ENCODE results near the gene CTU2.

DNA sequence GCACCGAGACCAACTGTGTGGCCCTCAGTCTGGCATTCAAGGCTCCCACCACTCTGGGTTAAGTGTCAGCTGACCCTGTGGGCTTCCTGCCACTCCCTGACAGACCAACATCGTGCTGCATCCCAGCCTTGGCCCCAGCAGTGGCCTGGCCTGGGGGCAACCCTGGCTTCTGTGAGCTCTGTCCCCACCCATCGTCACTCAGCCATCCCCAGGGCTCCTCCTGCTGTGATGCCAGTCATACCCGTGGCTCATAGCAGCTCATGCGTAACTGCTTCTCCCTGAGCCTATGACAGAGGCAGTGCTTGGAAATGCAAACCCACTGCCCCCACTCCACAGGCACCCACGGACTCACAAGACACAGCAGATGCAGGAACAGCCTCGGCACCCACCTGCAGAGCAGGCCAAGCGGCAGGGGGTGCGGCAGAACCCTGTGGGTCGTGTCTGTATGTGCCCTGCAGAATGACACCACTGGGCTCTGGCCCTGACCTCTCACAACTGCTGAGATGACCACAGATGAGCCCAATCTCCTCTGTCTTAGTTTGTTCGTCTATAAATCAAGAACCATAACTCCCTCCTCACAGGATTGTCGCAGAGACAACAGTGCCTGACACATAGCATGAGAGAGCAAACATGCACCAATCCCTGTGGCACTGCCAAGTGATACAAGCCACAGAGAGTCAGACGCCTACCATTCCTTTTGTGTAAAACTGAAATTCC is 52.1 kb downstream of the CTU2 start:
- TF ChIP-seq CTCF (IDR thresholded peaks at IDR 0.05) (no peak), POLR2AphosphoS5 (IDR thresholded peaks at IDR 0.05) (no peak)
